Heart left ventricle (tissue), 16 donors: ENCODE results near the gene MYO5A. TPM values are rescaled to one million over a fixed set of nuclear protein-coding genes. Genes with fewer than 3 reads are reported as not detected.

ENCODE experiments used
- ATAC-seq, 4 donors: fragments of 200-7000 bp; cut with Tn5 transposase; one replicate each; pipeline ENCODE4 v1.9.1; 2020 to 2022; ENCODE audit warnings: moderate library complexity in 4 of 4, mild to moderate bottlenecking in 3 of 4, moderate number of reproducible peaks in 1 of 4
- DNase-seq, 5 donors: peaks; one replicate each; pipeline ENCODE4 v3.0.0-alpha.2; 2020
- H3K27ac ChIP-seq, 12 donors: fragments of 200-600 bp; sonication (generic) in 4 of 12; one replicate each; pipeline versions ENCODE4 v1.5.0 to v1.8.0; 2016 to 2022; ENCODE audit warnings: mild to moderate bottlenecking in 2 of 12
- H3K27me3 ChIP-seq, 9 donors: fragments of 200-600 bp; sonication (generic) in 2 of 9; one replicate each; pipeline versions ENCODE4 v1.5.1 to v1.8.0; 2016 to 2022; ENCODE audit warnings: mild to moderate bottlenecking in 3 of 9
- H3K36me3 ChIP-seq, 9 donors: fragments of 200-600 bp; sonication (generic) in 2 of 9; one replicate each; pipeline versions ENCODE4 v1.5.0 to v1.8.0; 2018 to 2022; ENCODE audit warnings: mild to moderate bottlenecking in 2 of 9
- H3K4me1 ChIP-seq, 12 donors: fragments of 200-600 bp; sonication (generic) in 4 of 12; one replicate each; pipeline versions ENCODE4 v1.5.0 to v1.8.0; 2016 to 2022; ENCODE audit warnings: mild to moderate bottlenecking in 3 of 12
- H3K4me3 ChIP-seq, 12 donors: fragments of 200-600 bp; sonication (generic) in 4 of 12; one replicate each; pipeline versions ENCODE4 v1.5.0 to v1.8.0; 2017 to 2022; ENCODE audit warnings: mild to moderate bottlenecking in 9 of 12, moderate library complexity in 4 of 12
- H3K9me3 ChIP-seq, 12 donors: fragments of 200-600 bp; sonication (generic) in 4 of 12; one replicate each; pipeline versions ENCODE4 v1.5.0 to v1.8.0; 2016 to 2022; ENCODE audit warnings: mild to moderate bottlenecking in 1 of 12
- POLR2A ChIP-seq, 2 donors: fragments of 450-650 bp; IDR thresholded peaks; one replicate each; pipeline ENCODE4 v1.6.1; 2017; ENCODE audit warnings: antibody characterized with exemption in 2 of 2, mild to moderate bottlenecking in 2 of 2, moderate library complexity in 2 of 2
- WGBS, 4 donors: extraction: QIAGEN DNeasy Blood & Tissue Kit in 2 of 4; methylation state at CpG; one replicate each; pipeline versions ENCODE4 v1.1.5 to v1.1.7; 2013 to 2018; 5-methylcytosine and 5-hydroxymethylcytosine counted together
- intact Hi-C, 10 donors: fragments of 100-400 bp; cut with DNase I; formaldehyde crosslinking; loops; one replicate each; pipeline versions ENCODE4 v1.11.1 to v1.14.2; 2022
- polyA plus RNA-seq, 2 donors: library from polyadenylated mRNA; stranded (reverse); fragments of 200-250 nt; gene quantifications; one replicate each; pipeline ENCODE4 v1.2.3, GENCODE V29; 2013
- total RNA-seq, 9 donors: library from RNA; depleted of rRNA in 2 of 9; stranded (reverse); fragments of >200 nt in 2 of 9; fragmentation: NEBNext Ultra II Directional in 3 of 9; extraction: Animal tissue kit (Norgen Biotek cat#: 25700) in 3 of 9; gene quantifications; one replicate each; pipeline versions ENCODE4 v1.1.0 to v1.2.4, GENCODE V29; 2016 to 2023
- TF ChIP-seq, protein P1 (sequence below), 12 donors: fragments of 200-600 bp; sonication (generic) in 4 of 12; IDR thresholded peaks; one replicate each; pipeline versions ENCODE4 v1.5.0 to v1.8.0; 2018 to 2022; ENCODE audit warnings: antibody characterized with exemption in 12 of 12, mild to moderate bottlenecking in 5 of 12
- donor health status: ischemic (EF 13 %, LVEDD 7.1; RV severe dilation, severe dysfunction).
- donor health status: healthy with polysubstance abuse.
- donor health status: DM: no; HTN: yes; CAD: no.
- donor health status: DM: no; HTN: no; CAD: no.
- donor health status: ischemic (EF 25% LVEDD 6.9; RV normal size, moderate dysfunction).
- donor health status: ischemic (EF 25% LVEDD 5.7; RV mildly dilated, moderate dysfunction).
- donor health status: healthy.
- donor health status: DM: yes; HTN: yes; CAD: no.
- donor health status: ischemic (EF 35%, LVEDD 5.7; RV mildly dilated, moderate dysfunction).
- donor health status: nonischemic (EF 11% LVEDD 7.7; RV severe dilation, severe dysfunction).
- donor health status: DM: yes; HTN: yes; CAD: no.
- donor health status: PGD.
- donor health status: ischemic (EF 29% LVEDD 5.4; RV normal size, mild dysfunction).
- donor health status: nonischemic (EF 23%, LVEDD 6.1; RV moderate dilation, normal function).

Gene MYO5A
- total and polyA plus RNA-seq, 11 donors = 3.2 to 29.6 (median 6.9) TPM

DNA sequence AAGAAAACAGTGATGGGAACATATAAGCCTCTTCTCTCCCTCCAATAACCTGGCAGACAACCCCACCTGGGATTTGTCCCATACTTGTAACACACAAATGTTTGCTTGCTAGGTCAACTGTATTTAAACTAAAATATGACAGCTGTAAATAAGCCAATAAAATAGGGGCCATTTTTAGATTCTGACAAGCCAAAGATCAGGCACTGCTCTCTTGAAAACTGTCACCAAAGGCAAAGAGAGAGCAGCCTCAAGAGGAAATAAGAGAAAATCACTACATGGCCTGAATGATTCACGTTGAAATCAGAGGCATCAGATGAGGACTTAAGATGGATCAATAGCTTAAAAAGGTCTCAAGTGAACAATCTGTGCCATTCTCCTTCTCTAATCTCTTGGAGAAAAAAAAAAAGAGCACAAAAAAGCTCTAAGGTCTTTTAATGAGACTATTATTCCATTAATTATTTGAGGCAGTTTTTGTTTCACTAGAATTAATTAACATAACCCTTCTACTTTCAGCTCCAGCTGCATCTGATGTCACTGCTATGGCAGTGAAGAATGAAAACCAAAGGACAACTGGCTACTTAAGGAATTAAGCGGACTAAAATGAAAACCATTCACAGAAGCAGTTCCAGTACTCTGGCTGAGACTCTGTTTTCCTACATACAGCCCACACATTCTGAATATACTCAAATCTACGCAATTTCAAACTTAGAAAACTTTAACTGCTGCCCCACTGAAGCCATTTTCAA, 19.0 kb downstream of the MYO5A start:
- intact Hi-C loops = loop anchor here in 1 of 10 donors (10.0 kb wide), 1 partner anchor 95 kb away; no protein-coding TSS in a partner anchor
- TF ChIP-seq, protein P1, sequence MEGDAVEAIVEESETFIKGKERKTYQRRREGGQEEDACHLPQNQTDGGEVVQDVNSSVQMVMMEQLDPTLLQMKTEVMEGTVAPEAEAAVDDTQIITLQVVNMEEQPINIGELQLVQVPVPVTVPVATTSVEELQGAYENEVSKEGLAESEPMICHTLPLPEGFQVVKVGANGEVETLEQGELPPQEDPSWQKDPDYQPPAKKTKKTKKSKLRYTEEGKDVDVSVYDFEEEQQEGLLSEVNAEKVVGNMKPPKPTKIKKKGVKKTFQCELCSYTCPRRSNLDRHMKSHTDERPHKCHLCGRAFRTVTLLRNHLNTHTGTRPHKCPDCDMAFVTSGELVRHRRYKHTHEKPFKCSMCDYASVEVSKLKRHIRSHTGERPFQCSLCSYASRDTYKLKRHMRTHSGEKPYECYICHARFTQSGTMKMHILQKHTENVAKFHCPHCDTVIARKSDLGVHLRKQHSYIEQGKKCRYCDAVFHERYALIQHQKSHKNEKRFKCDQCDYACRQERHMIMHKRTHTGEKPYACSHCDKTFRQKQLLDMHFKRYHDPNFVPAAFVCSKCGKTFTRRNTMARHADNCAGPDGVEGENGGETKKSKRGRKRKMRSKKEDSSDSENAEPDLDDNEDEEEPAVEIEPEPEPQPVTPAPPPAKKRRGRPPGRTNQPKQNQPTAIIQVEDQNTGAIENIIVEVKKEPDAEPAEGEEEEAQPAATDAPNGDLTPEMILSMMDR (IDR thresholded peaks at IDR 0.05) = no peak
- TF ChIP-seq POLR2A (IDR thresholded peaks at IDR 0.05) = no peak
- Histone ChIP-seq H3K36me3 (no peaks in the 10 kb centered on the region), H3K4me3 (no peak overlapping the region), H3K27me3 (no peaks in the 10 kb centered on the region), H3K9me3 (no peaks in the 10 kb centered on the region), H3K4me1 (peaks cover 0 to 38% (median 8%) of the 10 kb centered on the region in 12 donors), H3K27ac (peak overlapping the region in 1 of 12 donors; percentile 6)
- ATAC-seq (peak in 1 of 4 donors; percentile 16), DNase-seq (no peak)
- 66 to 74% (median 69%) methylated on average over 3 of the region's 3 CpGs for WGBS, 4 donors

GRCh38 chr15:52506549-52506948, 22.1 kb downstream of the MYO5A start:
- Histone ChIP-seq H3K4me1 (peaks cover 0 to 49% (median 8%) of the 10 kb centered on the region in 12 donors), H3K36me3 (no peaks in the 10 kb centered on the region), H3K4me3 (no peak overlapping the region), H3K27me3 (no peaks in the 10 kb centered on the region), H3K9me3 (no peaks in the 10 kb centered on the region), H3K27ac (no peak overlapping the region)
- DNase-seq (no peak), ATAC-seq (no peak)
- intact Hi-C loops = no loop called here
- 76 to 89% (median 83%) methylated on average over 6 of the region's 6 CpGs for WGBS, 4 donors
- TF ChIP-seq, protein P1 (IDR thresholded peaks at IDR 0.05) = no peak
- no peak for TF ChIP-seq POLR2A (IDR thresholded peaks at IDR 0.05)

DNA sequence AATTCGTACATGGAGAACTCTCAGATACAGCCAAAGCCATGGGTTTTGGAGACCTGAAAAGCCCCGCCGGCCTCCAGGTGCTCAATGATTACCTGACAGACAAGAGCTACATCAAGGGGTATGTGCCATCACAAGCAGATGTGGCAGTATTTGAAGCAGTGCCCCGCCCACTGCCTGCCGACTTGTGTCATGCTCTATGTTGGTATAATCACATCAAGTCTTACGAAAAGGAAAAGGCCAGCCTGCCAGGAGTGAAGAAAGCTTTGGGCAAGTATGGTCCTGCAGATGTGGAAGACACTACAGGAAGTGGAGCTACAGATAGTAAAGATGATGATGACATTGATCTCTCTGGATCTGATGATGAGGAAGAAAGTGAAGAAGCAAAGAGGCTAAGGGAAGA, 23.5 kb downstream of the MYO5A start:
- no peaks in the 10 kb centered on the region for H3K9me3 ChIP-seq
- intact Hi-C loops = no loop called here
- no peaks in the 10 kb centered on the region for H3K27me3 ChIP-seq
- H3K36me3 ChIP-seq = no peaks in the 10 kb centered on the region
- no peak overlapping the region for H3K4me3 ChIP-seq
- 86 to 90% (median 87%) methylated on average over 6 of the region's 6 CpGs for WGBS, 4 donors
- TF ChIP-seq POLR2A (IDR thresholded peaks at IDR 0.05) = no peak
- TF ChIP-seq, protein P1 (IDR thresholded peaks at IDR 0.05) = no peak
- peak in 2 of 5 donors; percentile 29 to 42 for DNase-seq
- H3K4me1 ChIP-seq = peaks cover 0 to 47% (median 8%) of the 10 kb centered on the region in 12 donors
- ATAC-seq = no peak
- peak overlapping the region in 1 of 12 donors; percentile 76 for H3K27ac ChIP-seq

GRCh38 chr15:52503788-52504496, 24.7 kb downstream of the MYO5A start:
- no peak for DNase-seq
- no peak for ATAC-seq

More at GRCh38 chr15:52503788-52504496, 24.7 kb downstream of the MYO5A start:
- peak overlapping the region in 1 of 12 donors; percentile 76 for H3K27ac ChIP-seq
- H3K4me3 ChIP-seq = no peak overlapping the region
- TF ChIP-seq POLR2A (IDR thresholded peaks at IDR 0.05) = no peak
- TF ChIP-seq, protein P1 (IDR thresholded peaks at IDR 0.05) = no peak
- intact Hi-C loops = no loop called here
- no peaks in the 10 kb centered on the region for H3K9me3 ChIP-seq
- WGBS, 4 donors = 80 to 90% (median 84%) methylated on average over 5 of the region's 5 CpGs
- no peaks in the 10 kb centered on the region for H3K27me3 ChIP-seq
- H3K36me3 ChIP-seq = no peaks in the 10 kb centered on the region
- H3K4me1 ChIP-seq = peaks cover 0 to 36% (median 1%) of the 10 kb centered on the region in 12 donors
